Transverse colon (tissue), 4 donors: Measurements from ENCODE around the gene ZACN. TPM values are rescaled to one million over a fixed set of nuclear protein-coding genes. Genes with fewer than 3 reads are reported as not detected.
A peak's percentile ranks its signal among the peaks of the same experiment; 100 is the strongest.

Experiments
- DNase-seq: peaks from one replicate; pipeline ENCODE4 v3.0.0-alpha.2; 2019
- H3K27ac ChIP-seq, 4 donors: fragments of 200-600 bp; sonication (generic); 2 replicates each; pipeline ENCODE4 v1.5.1; 2016 to 2018; ENCODE audit warnings: inconsistent platforms in 4 of 4
- H3K27me3 ChIP-seq: fragments of 200-600 bp; sonication (generic); 2 replicates; pipeline ENCODE4 v1.5.1; 2017; ENCODE audit warnings: inconsistent platforms
- H3K36me3 ChIP-seq, 4 donors: fragments of 200-600 bp; sonication (generic); 2 replicates each; pipeline ENCODE4 v1.5.1; 2017 to 2019; ENCODE audit warnings: inconsistent platforms in 4 of 4
- H3K4me1 ChIP-seq, 4 donors: fragments of 200-600 bp; sonication (generic); 2 replicates each; pipeline ENCODE4 v1.5.1; 2017 to 2020; ENCODE audit warnings: inconsistent platforms in 4 of 4
- H3K4me3 ChIP-seq, 4 donors: fragments of 200-600 bp; sonication (generic); 1 replicate in 1 of 4; 2 replicates in 3 of 4; pipeline versions ENCODE4 v1.5.1 to v1.6.1; 2017 to 2019; ENCODE audit warnings: inconsistent platforms in 4 of 4
- H3K9me3 ChIP-seq, 2 donors: fragments of 200-600 bp; sonication (generic); 2 replicates each; pipeline ENCODE4 v1.5.1; 2017 to 2019; ENCODE audit warnings: inconsistent platforms in 2 of 2
- EP300 ChIP-seq: sonication (generic); formaldehyde crosslinking; IDR thresholded peaks from one replicate; pipeline ENCODE4 v1.6.1; 2017; ENCODE audit warnings: antibody characterized with exemption, low read depth
- POLR2A ChIP-seq: fragments of 450-650 bp; IDR thresholded peaks from one replicate; pipeline ENCODE4 v1.6.1; 2016; ENCODE audit warnings: antibody characterized with exemption, mild to moderate bottlenecking, moderate library complexity
- POLR2AphosphoS5 ChIP-seq, 3 donors: sonication (generic); formaldehyde crosslinking; IDR thresholded peaks; one replicate each; pipeline ENCODE4 v1.6.1; 2016; ENCODE audit warnings: antibody characterized with exemption in 3 of 3
- WGBS, 2 donors: methylation state at CpG; one replicate each; pipeline ENCODE4 v1.1.5; 2018; ENCODE audit warnings: low coverage in 1 of 2; 5-methylcytosine and 5-hydroxymethylcytosine counted together
- in situ Hi-C, 4 donors: fragments of 200-750 bp; cut with MboI; loops; one replicate each; pipeline versions ENCODE4 v1.15.0 to v1.15.1; 2017; ENCODE audit warnings: low sequenced_read_pairs in 3 of 4, low pct_ligation_motif_present in 1 of 4, low pct_unique_long_range_greater_than_20kb in 1 of 4
- intact Hi-C: fragments of 100-400 bp; cut with DNase I; formaldehyde crosslinking; loops from one replicate; pipeline ENCODE4 v1.15.1; 2023; ENCODE audit warnings: low total_unique reads
- total RNA-seq, 4 donors: library from RNA; depleted of rRNA; stranded (reverse); fragments of >200 nt; gene quantifications; one replicate each; pipeline ENCODE4 v1.1.0, GENCODE V29; 2016
- TF ChIP-seq, protein P1 (sequence below), 5 experiments: fragments of 200-600 bp in 3 of 5; fragments of 450-650 bp in 2 of 5; sonication (generic) in 3 of 5; IDR thresholded peaks; 1 replicate in 2 of 5; 2 replicates in 3 of 5; pipeline ENCODE4 v1.5.1; 2016 to 2017; ENCODE audit warnings: antibody characterized with exemption in 5 of 5, inconsistent platforms in 3 of 5, mild to moderate bottlenecking in 2 of 5, moderate library complexity in 1 of 5

ZACN gene
- total RNA-seq, 4 donors from 2014 or later: 0.40 TPM; not detected in 3

DNA sequence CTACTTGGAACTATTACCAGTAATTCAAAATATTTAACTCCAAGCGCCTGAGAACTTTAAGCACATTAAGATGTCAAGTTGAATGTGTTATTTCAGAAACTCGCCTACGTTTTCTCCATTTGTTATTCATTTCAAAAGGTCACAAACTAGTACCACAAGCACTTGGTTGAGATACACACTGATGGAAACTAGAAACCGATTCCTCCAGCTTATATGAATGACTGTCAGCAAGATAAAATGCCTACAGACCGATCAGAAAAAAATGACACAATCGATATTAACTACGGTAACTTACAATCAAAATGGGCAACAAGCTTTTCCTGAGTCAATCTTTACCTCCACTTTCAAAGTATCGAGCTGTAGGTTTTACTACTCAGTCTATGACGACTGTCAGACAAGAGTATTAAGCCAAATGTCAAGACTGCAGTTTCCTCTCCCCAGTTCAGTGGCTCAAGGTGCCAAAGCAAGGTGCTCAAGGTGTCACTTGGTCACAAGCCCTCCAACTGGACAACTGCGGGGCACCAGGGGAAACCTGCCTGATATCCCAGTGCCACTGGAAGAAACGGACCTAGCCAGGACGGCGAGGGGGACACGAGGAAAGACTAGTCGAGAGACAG, 7.3 kb upstream of the ZACN start:
- intact Hi-C loops: loop anchor here (10.0 kb wide), 1 partner anchor 57 kb away; no protein-coding TSS in a partner anchor
- no peaks in the 10 kb centered on the region for H3K9me3 ChIP-seq
- WGBS, 2 donors: 4 to 5% methylated on average over 8 to 15 of the region's 15 CpGs
- H3K4me1 ChIP-seq: peaks cover 32 to 56% (median 39%) of the 10 kb centered on the region in 4 donors
- peaks cover 0 to 12% (median 4%) of the 10 kb centered on the region in 4 donors for H3K36me3 ChIP-seq
- no peak for DNase-seq
- no peak for TF ChIP-seq POLR2A
- TF ChIP-seq, protein P1, sequence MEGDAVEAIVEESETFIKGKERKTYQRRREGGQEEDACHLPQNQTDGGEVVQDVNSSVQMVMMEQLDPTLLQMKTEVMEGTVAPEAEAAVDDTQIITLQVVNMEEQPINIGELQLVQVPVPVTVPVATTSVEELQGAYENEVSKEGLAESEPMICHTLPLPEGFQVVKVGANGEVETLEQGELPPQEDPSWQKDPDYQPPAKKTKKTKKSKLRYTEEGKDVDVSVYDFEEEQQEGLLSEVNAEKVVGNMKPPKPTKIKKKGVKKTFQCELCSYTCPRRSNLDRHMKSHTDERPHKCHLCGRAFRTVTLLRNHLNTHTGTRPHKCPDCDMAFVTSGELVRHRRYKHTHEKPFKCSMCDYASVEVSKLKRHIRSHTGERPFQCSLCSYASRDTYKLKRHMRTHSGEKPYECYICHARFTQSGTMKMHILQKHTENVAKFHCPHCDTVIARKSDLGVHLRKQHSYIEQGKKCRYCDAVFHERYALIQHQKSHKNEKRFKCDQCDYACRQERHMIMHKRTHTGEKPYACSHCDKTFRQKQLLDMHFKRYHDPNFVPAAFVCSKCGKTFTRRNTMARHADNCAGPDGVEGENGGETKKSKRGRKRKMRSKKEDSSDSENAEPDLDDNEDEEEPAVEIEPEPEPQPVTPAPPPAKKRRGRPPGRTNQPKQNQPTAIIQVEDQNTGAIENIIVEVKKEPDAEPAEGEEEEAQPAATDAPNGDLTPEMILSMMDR (IDR thresholded peaks at IDR 0.05): no peak
- no peak for TF ChIP-seq EP300
- TF ChIP-seq POLR2AphosphoS5 (IDR thresholded peaks at IDR 0.05): no peak
- peak overlapping the region; percentile 74 to 88 (median 78) for H3K4me3 ChIP-seq
- peaks cover 33% of the 10 kb centered on the region for H3K27me3 ChIP-seq
- in situ Hi-C loops: no loop called here
- H3K27ac ChIP-seq: peak overlapping the region; percentile 75 to 85 (median 82)

DNA sequence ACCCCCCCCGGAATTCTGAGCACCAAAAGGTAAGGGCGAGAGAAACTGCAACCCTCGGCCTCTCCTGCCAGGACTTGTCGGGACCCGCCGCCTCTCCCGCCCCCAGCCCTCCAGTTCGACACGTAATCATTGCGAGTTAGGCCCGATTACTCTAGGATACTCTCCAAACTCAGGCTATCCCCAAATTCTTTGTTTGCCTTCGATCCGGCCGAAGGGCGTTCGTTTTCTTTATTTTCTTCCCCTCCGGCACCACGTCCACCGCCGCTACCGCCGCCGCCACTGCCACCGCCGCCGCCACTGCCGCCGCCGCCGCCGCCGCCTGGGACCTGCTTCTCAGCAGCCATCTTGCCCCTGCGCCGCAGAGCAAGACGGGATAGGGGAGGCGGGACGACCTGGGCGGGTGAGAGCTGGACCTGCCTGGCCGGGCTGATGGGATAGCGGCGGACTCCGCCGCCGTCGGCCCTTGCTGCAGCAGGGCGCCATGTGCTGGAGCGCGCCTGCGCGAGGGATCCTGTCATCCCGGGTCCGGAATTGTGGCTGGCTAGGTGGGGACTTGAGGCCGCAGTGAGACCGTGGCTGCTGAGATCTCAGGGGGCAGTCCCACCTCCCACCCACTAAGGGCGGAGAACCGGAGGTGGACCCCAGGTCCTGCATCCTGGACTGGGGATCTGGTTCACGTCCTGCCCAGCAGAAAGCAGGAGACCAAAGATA, 6.7 kb upstream of the ZACN start, which contains the start of gene SRP68:
SRP68 (minus strand) TSS at position 370 of the 711 bp plus-strand sequence; CDS start at position 344, 26 bp downstream.
- no peaks in the 10 kb centered on the region for H3K9me3 ChIP-seq
- TF ChIP-seq POLR2AphosphoS5 (IDR thresholded peaks at IDR 0.05) (peak; percentile 65 to 86 (median 80)), POLR2A (peak; percentile 77), EP300 (no peak)
- TF ChIP-seq, protein P1 (IDR thresholded peaks at IDR 0.05): no peak
- H3K4me1 ChIP-seq: peaks cover 32 to 62% (median 45%) of the 10 kb centered on the region in 4 donors
- intact Hi-C loops: loop anchor here (10.0 kb wide), 1 partner anchor 58 kb away; no protein-coding TSS in a partner anchor
- WGBS, 2 donors: 1 to 7% methylated on average over 3 to 54 of the region's 57 CpGs
- DNase-seq: peak; percentile 93
- in situ Hi-C loops: no loop called here
- peak within 1 kb of the TSS; percentile 75 to 85 (median 82) for H3K27ac ChIP-seq
- H3K4me3 ChIP-seq: peak within 1 kb of the TSS; percentile 74 to 88 (median 78)
- H3K36me3 ChIP-seq: peaks cover 0 to 7% (median under 1%) of the 10 kb centered on the region in 4 donors
- peaks cover 39% of the 10 kb centered on the region for H3K27me3 ChIP-seq

DNA sequence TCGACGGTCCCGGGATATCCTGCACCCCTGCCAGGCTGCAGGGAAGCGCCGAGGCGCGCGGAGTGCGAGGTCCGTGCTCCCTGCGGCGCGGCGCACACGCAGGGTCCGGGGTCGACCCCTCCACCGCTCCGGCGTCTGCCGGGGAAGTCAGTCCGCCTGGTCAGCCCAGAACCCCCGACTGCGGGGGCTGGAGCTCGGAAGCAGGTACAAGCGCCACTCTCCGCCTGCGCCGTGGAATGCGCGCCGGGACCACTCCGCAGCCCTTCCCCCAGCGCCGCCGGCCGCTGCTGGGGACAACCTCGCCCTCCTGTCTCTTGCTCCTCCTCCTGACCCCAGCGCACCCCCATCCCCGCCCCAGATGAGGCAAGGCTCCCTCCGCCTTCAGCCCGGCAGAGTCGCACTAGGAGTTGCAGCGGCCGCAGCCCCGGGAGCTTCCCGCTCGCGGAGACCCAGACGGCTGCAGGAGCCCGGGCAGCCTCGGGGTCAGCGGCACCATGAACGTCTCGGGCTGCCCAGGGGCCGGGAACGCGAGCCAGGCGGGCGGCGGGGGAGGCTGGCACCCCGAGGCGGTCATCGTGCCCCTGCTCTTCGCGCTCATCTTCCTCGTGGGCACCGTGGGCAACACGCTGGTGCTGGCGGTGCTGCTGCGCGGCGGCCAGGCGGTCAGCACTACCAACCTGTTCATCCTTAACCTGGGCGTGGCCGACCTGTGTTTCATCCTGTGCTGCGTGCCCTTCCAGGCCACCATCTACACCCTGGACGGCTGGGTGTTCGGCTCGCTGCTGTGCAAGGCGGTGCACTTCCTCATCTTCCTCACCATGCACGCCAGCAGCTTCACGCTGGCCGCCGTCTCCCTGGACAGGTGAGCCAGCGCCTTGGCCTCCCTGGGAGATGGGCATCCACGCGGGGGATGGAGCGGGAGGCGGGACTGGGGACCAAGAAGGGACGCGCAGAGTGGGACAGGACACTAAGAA, 4.3 kb upstream of the ZACN start, which contains the start of gene GALR2:
GALR2 (plus strand) TSS at position 392 of the 974 bp plus-strand sequence; CDS start at position 495, 103 bp downstream.
- in situ Hi-C loops (no loop called here), intact Hi-C loops (loop anchor here (10.0 kb wide), 1 partner anchor 60 kb away; no protein-coding TSS in a partner anchor)
- Histone ChIP-seq H3K27ac (peak within 1 kb of the TSS in 1 of 4 donors; percentile 58), H3K4me3 (peak within 1 kb of the TSS in 3 of 4 donors; percentile 2 to 27 (median 13)), H3K36me3 (no peaks in the 10 kb centered on the region), H3K27me3 (peaks cover 63% of the 10 kb centered on the region), H3K9me3 (no peaks in the 10 kb centered on the region), H3K4me1 (peaks cover 32 to 58% (median 45%) of the 10 kb centered on the region in 4 donors)
- DNase-seq: no peak
- whole genome bisulfite sequencing, 2 donors: 10% methylated on average over 58 of the region's 92 CpGs; no CpG with 5 or more reads in 1 of the 2 donors
- TF ChIP-seq EP300: no peak
- no peak for TF ChIP-seq POLR2A
- TF ChIP-seq, protein P1 (IDR thresholded peaks at IDR 0.05): no peak
- TF ChIP-seq POLR2AphosphoS5 (IDR thresholded peaks at IDR 0.05): no peak
